Measurements from ENCODE around the gene LYPD6.

LYPD6 gene

DNA sequence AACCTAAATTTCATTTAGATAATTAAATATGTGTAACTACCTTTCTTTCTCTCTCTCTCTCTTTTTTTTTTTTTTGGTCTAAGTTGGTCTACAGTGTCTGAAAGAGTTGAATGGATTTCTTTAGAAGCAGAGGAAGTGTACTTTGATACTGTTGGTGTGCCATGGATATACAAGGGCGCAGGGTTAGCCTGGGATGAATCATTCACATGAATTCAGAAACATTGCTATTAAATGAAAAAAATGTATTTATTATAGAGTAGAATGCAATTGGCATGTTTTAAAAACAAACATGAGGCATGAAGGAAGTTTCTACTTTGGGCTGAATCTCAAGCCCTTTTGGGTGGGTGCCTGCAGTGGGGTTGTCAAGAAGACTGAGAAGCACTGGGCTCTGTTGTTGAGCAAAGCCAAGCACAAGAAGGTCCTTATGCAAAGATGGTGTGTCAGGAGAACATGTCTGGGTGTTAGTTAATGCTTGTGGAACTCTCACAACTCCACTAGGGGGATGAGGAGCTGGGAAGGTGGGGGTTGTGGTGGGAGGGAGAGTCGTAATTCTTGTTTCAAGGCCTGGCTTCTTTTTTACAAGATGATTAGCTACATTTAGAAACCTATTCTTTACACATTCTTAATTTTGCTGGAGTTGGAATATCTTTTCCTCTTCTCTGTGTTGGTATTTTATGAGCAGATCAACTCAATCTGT lies 57.9 kb downstream of the LYPD6 start:
- TF ChIP-seq, protein P1, sequence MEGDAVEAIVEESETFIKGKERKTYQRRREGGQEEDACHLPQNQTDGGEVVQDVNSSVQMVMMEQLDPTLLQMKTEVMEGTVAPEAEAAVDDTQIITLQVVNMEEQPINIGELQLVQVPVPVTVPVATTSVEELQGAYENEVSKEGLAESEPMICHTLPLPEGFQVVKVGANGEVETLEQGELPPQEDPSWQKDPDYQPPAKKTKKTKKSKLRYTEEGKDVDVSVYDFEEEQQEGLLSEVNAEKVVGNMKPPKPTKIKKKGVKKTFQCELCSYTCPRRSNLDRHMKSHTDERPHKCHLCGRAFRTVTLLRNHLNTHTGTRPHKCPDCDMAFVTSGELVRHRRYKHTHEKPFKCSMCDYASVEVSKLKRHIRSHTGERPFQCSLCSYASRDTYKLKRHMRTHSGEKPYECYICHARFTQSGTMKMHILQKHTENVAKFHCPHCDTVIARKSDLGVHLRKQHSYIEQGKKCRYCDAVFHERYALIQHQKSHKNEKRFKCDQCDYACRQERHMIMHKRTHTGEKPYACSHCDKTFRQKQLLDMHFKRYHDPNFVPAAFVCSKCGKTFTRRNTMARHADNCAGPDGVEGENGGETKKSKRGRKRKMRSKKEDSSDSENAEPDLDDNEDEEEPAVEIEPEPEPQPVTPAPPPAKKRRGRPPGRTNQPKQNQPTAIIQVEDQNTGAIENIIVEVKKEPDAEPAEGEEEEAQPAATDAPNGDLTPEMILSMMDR (conservative IDR thresholded peaks at IDR 0.05; ENCODE audit: low read depth, low read length): no peak
- H4K20me1 ChIP-seq (ENCODE audit: insufficient read depth): no peaks in the 10 kb centered on the region
- H2AFZ ChIP-seq (ENCODE audit: low read depth): no peak overlapping the region
- no peaks in the 10 kb centered on the region for H3K4me1 ChIP-seq (ENCODE audit: low read depth, poor library complexity, severe bottlenecking)
- H3K36me3 ChIP-seq (ENCODE audit: insufficient read depth): no peaks in the 10 kb centered on the region
- no peak overlapping the region for H3K4me3 ChIP-seq (IDR thresholded peaks at IDR 0.05; ENCODE audit: insufficient read depth, low read depth, low read length)
- H3K4me2 ChIP-seq: no peak overlapping the region
- H3K9ac ChIP-seq: no peak overlapping the region
- no peaks in the 10 kb centered on the region for H3K79me2 ChIP-seq (ENCODE audit: insufficient read depth, low read depth)
- H3K27ac ChIP-seq: no peak overlapping the region
- no peaks in the 10 kb centered on the region for H3K27me3 ChIP-seq (ENCODE audit: insufficient read depth, low read depth)

DNA sequence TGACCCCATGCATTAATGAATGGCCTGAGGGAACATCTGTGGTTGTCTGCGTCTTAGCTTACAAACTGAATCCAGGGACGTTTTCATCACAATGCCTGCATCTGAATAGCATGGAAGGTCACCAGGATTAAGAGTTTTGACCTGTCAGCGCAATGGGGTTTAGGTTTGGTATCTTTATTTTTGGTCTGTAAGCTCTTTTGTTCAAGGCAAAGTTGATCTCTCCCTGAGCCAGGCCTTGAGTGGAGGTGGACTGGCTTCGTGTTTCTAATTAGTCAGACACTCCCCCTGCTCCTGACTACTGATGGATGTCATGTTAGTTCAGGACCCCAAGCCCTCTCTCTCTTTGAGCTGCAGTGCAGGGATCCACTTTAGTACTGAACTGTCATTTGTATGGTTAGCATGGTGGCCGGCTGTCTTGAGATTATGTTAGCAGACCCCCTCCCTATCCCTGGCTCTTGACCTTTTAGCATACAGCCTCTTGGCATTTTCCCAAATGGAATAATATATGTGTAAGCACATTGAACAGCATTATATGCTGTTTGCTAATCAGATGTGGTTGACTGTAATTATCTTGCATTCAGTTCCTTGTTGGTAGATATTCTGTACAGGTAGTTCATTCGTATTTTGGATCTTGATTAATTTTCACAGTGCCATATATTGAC lies 59.2 kb downstream of the LYPD6 start:
- Histone ChIP-seq H3K36me3 (ENCODE audit: insufficient read depth) (no peaks in the 10 kb centered on the region), H3K27ac (no peak overlapping the region), H3K79me2 (ENCODE audit: insufficient read depth, low read depth) (no peaks in the 10 kb centered on the region), H2AFZ (ENCODE audit: low read depth) (no peak overlapping the region), H3K9ac (no peak overlapping the region), H4K20me1 (ENCODE audit: insufficient read depth) (no peaks in the 10 kb centered on the region), H3K4me1 (ENCODE audit: low read depth, poor library complexity, severe bottlenecking) (no peaks in the 10 kb centered on the region), H3K4me2 (no peak overlapping the region), H3K27me3 (ENCODE audit: insufficient read depth, low read depth) (no peaks in the 10 kb centered on the region), H3K4me3 (IDR thresholded peaks at IDR 0.05; ENCODE audit: insufficient read depth, low read depth, low read length) (no peak overlapping the region)
- TF ChIP-seq, protein P1 (conservative IDR thresholded peaks at IDR 0.05; ENCODE audit: low read depth, low read length): no peak

DNA sequence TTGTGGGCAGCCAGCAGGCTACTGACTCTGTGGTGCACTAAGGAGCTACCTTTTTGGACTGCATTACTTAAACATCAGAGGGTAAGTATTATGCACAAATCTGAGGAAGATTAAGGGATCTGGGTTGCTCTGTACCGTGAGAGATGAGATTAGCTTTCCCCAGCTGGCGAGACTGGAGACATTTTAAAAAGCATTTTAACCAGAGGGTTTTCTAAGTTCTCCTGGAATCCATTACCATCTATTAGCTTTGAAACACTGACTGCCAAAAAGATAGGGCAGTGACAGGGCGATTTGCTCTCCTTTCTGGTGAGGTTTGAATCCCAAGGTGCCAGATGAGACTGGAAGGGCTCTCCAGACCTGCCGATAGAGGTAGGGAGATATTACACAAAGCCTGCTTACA lies 63.2 kb downstream of the LYPD6 start:
- no peaks in the 10 kb centered on the region for H3K4me1 ChIP-seq (ENCODE audit: low read depth, poor library complexity, severe bottlenecking)
- no peaks in the 10 kb centered on the region for H3K79me2 ChIP-seq (ENCODE audit: insufficient read depth, low read depth)
- no peak overlapping the region for H3K27ac ChIP-seq
- H4K20me1 ChIP-seq (ENCODE audit: insufficient read depth): no peaks in the 10 kb centered on the region
- H3K36me3 ChIP-seq (ENCODE audit: insufficient read depth): no peaks in the 10 kb centered on the region
- H3K9ac ChIP-seq: no peak overlapping the region
- TF ChIP-seq, protein P1 (conservative IDR thresholded peaks at IDR 0.05; ENCODE audit: low read depth, low read length): no peak
- H3K27me3 ChIP-seq (ENCODE audit: insufficient read depth, low read depth): no peaks in the 10 kb centered on the region
- no peak overlapping the region for H3K4me3 ChIP-seq (IDR thresholded peaks at IDR 0.05; ENCODE audit: insufficient read depth, low read depth, low read length)
- no peak overlapping the region for H3K4me2 ChIP-seq
- no peak overlapping the region for H2AFZ ChIP-seq (ENCODE audit: low read depth)

DNA sequence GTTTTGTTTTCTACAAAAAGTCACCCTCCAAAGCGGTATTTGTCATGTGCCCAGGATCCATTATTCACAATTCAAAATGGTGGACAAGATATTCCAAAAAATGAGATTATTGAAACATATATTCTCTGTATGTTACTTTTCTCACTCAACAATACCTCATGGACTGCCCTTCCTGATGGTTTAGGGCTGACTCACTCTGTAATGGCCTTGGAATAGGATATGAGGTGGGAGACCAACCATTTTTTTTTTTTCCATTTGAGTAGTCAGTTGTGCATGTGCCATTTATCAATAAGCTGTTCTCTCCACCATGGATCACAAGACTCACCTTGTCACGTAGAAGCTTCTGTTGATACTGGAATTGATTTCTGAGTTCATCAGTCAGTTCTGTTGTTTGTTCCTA lies 64.5 kb downstream of the LYPD6 start:
- Histone ChIP-seq H3K27ac (no peak overlapping the region), H3K27me3 (ENCODE audit: insufficient read depth, low read depth) (no peaks in the 10 kb centered on the region)
- TF ChIP-seq, protein P1 (conservative IDR thresholded peaks at IDR 0.05; ENCODE audit: low read depth, low read length): no peak

More for the DNA sequence above, 64.5 kb downstream of the LYPD6 start:
- Histone ChIP-seq H3K9ac (no peak overlapping the region), H2AFZ (ENCODE audit: low read depth) (no peak overlapping the region), H3K79me2 (ENCODE audit: insufficient read depth, low read depth) (no peaks in the 10 kb centered on the region), H4K20me1 (ENCODE audit: insufficient read depth) (no peaks in the 10 kb centered on the region), H3K4me1 (ENCODE audit: low read depth, poor library complexity, severe bottlenecking) (no peaks in the 10 kb centered on the region), H3K4me3 (IDR thresholded peaks at IDR 0.05; ENCODE audit: insufficient read depth, low read depth, low read length) (no peak overlapping the region), H3K36me3 (ENCODE audit: insufficient read depth) (no peaks in the 10 kb centered on the region), H3K4me2 (no peak overlapping the region)
